CD8-positive, alpha-beta memory T cell (primary cell): ENCODE data around the gene CPTP. TPM values are rescaled to one million over a fixed set of nuclear protein-coding genes. Genes with fewer than 3 reads are reported as not detected.

Experiments
- CTCF ChIA-PET: fragments of 350-600 bp; sonication (Branson Sonifier 250); formaldehyde crosslinking; loops from one replicate; lab custom pipeline; 2021; ENCODE audit warnings: antibody characterized with exemption; lab: Charles Lee
- POLR2A ChIA-PET: fragments of 350-600 bp; sonication (Branson Sonifier 250); formaldehyde crosslinking; loops from one replicate; lab custom pipeline; 2021; ENCODE audit warnings: antibody characterized with exemption; lab: Charles Lee
- DNase-seq, 5 donors: peaks; one replicate each; pipeline versions ENCODE4 v3.0.0 to v3.0.0-alpha.2; 2020 to 2022; ENCODE audit warnings: mixed read lengths in 1 of 5
- H3K27ac ChIP-seq: one replicate; pipeline ENCODE4 v1.7.0; 2013; ENCODE audit warnings: low read depth, mild to moderate bottlenecking, low read length, moderate library complexity
- H3K27me3 ChIP-seq: 2 replicates; pipeline ENCODE4 v1.7.0; 2013; ENCODE audit warnings: low read length, mild to moderate bottlenecking; ENCODE audit not compliant: insufficient read depth, poor library complexity, severe bottlenecking
- H3K36me3 ChIP-seq: 2 replicates; pipeline ENCODE4 v1.7.0; 2013; ENCODE audit warnings: mild to moderate bottlenecking, low read length, moderate library complexity; ENCODE audit not compliant: insufficient read depth
- H3K4me1 ChIP-seq: 2 replicates; pipeline ENCODE4 v1.7.0; 2013; ENCODE audit warnings: mild to moderate bottlenecking, low read length, moderate library complexity; ENCODE audit not compliant: insufficient read depth
- H3K4me3 ChIP-seq: 2 replicates; pipeline ENCODE4 v1.7.0; 2013; ENCODE audit warnings: mild to moderate bottlenecking, low read length
- H3K9me3 ChIP-seq: 2 replicates; pipeline ENCODE4 v1.7.0; 2013; ENCODE audit warnings: mild to moderate bottlenecking, low read length
- H3K27ac Mint-ChIP-seq, 8 donors: one replicate each; pipeline ENCODE4 v1.8.0; 2020 to 2021; ENCODE audit warnings: mixed read lengths in 8 of 8, mild to moderate bottlenecking in 6 of 8, inconsistent platforms in 3 of 8, moderate library complexity in 3 of 8
- H3K27me3 Mint-ChIP-seq, 2 donors: one replicate each; pipeline ENCODE4 v1.8.0; 2020 to 2021; ENCODE audit warnings: mixed read lengths in 2 of 2, mild to moderate bottlenecking in 1 of 2, moderate library complexity in 1 of 2
- H3K36me3 Mint-ChIP-seq, 3 donors: one replicate each; pipeline ENCODE4 v1.8.0; 2020 to 2021; ENCODE audit warnings: mixed read lengths in 3 of 3, inconsistent platforms in 1 of 3, mild to moderate bottlenecking in 1 of 3
- H3K4me1 Mint-ChIP-seq, 3 donors: one replicate each; pipeline ENCODE4 v1.8.0; 2020 to 2021; ENCODE audit warnings: mixed read lengths in 3 of 3, inconsistent platforms in 1 of 3, mild to moderate bottlenecking in 1 of 3
- H3K4me3 Mint-ChIP-seq, 7 donors: one replicate each; pipeline ENCODE4 v1.8.0; 2020 to 2021; ENCODE audit warnings: mixed read lengths in 7 of 7, mild to moderate bottlenecking in 6 of 7, moderate library complexity in 4 of 7, inconsistent platforms in 2 of 7
- H3K9me3 Mint-ChIP-seq, 5 donors: one replicate each; pipeline ENCODE4 v1.8.0; 2020 to 2022; ENCODE audit warnings: mixed read lengths in 5 of 5, mild to moderate bottlenecking in 3 of 5, moderate library complexity in 2 of 5, inconsistent platforms in 1 of 5
- polyA plus RNA-seq: library from polyadenylated mRNA; unstranded; fragments of 300-500 nt; fragmentation: Illumina TruSeq; gene quantifications from one replicate; pipeline ENCODE4 v1.2.3, GENCODE V29; 2021
- total RNA-seq, 2 experiments: library from RNA; stranded (reverse); gene quantifications; one replicate each; pipeline ENCODE4 v1.2.3, GENCODE V29; 2021

Gene CPTP
- total and polyA plus RNA-seq, 3 experiments from 2014 or later = 17.6 to 23.6 (median 18.3) TPM

- H3K27me3 ChIP-seq = no peaks in the 10 kb centered on the region
- Mint-ChIP-seq H3K36me3 (peaks cover 0 to 4% (median under 1%) of the 10 kb centered on the region in 3 donors), H3K27me3 (no peaks in the 10 kb centered on the region), H3K4me3 (no peak overlapping the region), H3K9me3 (no peaks in the 10 kb centered on the region), H3K27ac (no peak overlapping the region), H3K4me1 (peaks cover 0 to 6% (median 0%) of the 10 kb centered on the region in 3 donors)
- DNase-seq = no peak
- no peaks in the 10 kb centered on the region for H3K9me3 ChIP-seq
- CTCF ChIA-PET = interaction anchor here (0.6 kb wide), 1 partner anchor 207 kb away, joined by 4 read pairs; no protein-coding TSS in a partner anchor
- POLR2A ChIA-PET = no interaction called here
- no peak overlapping the region for H3K4me3 ChIP-seq
- no peaks in the 10 kb centered on the region for H3K4me1 ChIP-seq
- no peak overlapping the region for H3K27ac ChIP-seq
- H3K36me3 ChIP-seq = no peaks in the 10 kb centered on the region
Measured at GRCh38 chr1:1333551-1334241, 9.1 kb downstream of the CPTP start.

GRCh38 chr1:1334835-1335234 lies 10.2 kb downstream of the CPTP start:
- no peak overlapping the region for H3K27ac ChIP-seq
- POLR2A ChIA-PET = no interaction called here
- no peaks in the 10 kb centered on the region for H3K27me3 ChIP-seq
- H3K36me3 ChIP-seq = no peaks in the 10 kb centered on the region
- DNase-seq = no peak
- no peaks in the 10 kb centered on the region for H3K27me3 Mint-ChIP-seq
- H3K4me1 ChIP-seq = no peaks in the 10 kb centered on the region
- no peak overlapping the region for H3K27ac Mint-ChIP-seq
- no peaks in the 10 kb centered on the region for H3K9me3 Mint-ChIP-seq
- H3K9me3 ChIP-seq = no peaks in the 10 kb centered on the region
- H3K36me3 Mint-ChIP-seq = peaks cover 0 to 11% (median 1%) of the 10 kb centered on the region in 3 donors
- no peak overlapping the region for H3K4me3 Mint-ChIP-seq
- H3K4me3 ChIP-seq = no peak overlapping the region
- CTCF ChIA-PET = no interaction called here
- H3K4me1 Mint-ChIP-seq = peaks cover 0 to 2% (median 0%) of the 10 kb centered on the region in 3 donors

GRCh38 chr1:1335283-1335682 lies 10.7 kb downstream of the CPTP start:
- ChIA-PET CTCF (no interaction called here), POLR2A (no interaction called here)
- DNase-seq = no peak
- Mint-ChIP-seq H3K9me3 (no peaks in the 10 kb centered on the region), H3K27ac (no peak overlapping the region), H3K4me1 (no peaks in the 10 kb centered on the region), H3K36me3 (peaks cover 0 to 14% (median 1%) of the 10 kb centered on the region in 3 donors), H3K4me3 (no peak overlapping the region), H3K27me3 (no peaks in the 10 kb centered on the region)
- H3K9me3 ChIP-seq = no peaks in the 10 kb centered on the region
- H3K27me3 ChIP-seq = no peaks in the 10 kb centered on the region
- no peaks in the 10 kb centered on the region for H3K4me1 ChIP-seq
- H3K27ac ChIP-seq = no peak overlapping the region
- H3K36me3 ChIP-seq = no peaks in the 10 kb centered on the region
- no peak overlapping the region for H3K4me3 ChIP-seq

- no peak for DNase-seq
- H3K36me3 Mint-ChIP-seq = peaks cover 0 to 19% (median 5%) of the 10 kb centered on the region in 3 donors
- no peaks in the 10 kb centered on the region for H3K27me3 Mint-ChIP-seq
- no peak overlapping the region for H3K27ac Mint-ChIP-seq
- ChIA-PET CTCF (no interaction called here), POLR2A (no interaction called here)
- Histone ChIP-seq H3K4me1 (no peaks in the 10 kb centered on the region), H3K36me3 (no peaks in the 10 kb centered on the region), H3K9me3 (no peaks in the 10 kb centered on the region), H3K27ac (no peak overlapping the region), H3K4me3 (no peak overlapping the region), H3K27me3 (no peaks in the 10 kb centered on the region)
- no peaks in the 10 kb centered on the region for H3K9me3 Mint-ChIP-seq
- H3K4me1 Mint-ChIP-seq = peaks cover 0 to under 1% (median 0%) of the 10 kb centered on the region in 3 donors
- H3K4me3 Mint-ChIP-seq = no peak overlapping the region
Measured at GRCh38 chr1:1335792-1336248, 11.2 kb downstream of the CPTP start.

- POLR2A ChIA-PET = no interaction called here
- no peaks in the 10 kb centered on the region for H3K27me3 ChIP-seq
Measured at GRCh38 chr1:1336446-1336845, 11.8 kb downstream of the CPTP start.

GRCh38 chr1:1336931-1337792 lies 12.6 kb downstream of the CPTP start:
- no peaks in the 10 kb centered on the region for H3K27me3 ChIP-seq
- H3K4me3 ChIP-seq = no peak overlapping the region
- DNase-seq = no peak
- no peaks in the 10 kb centered on the region for H3K9me3 ChIP-seq
- H3K27me3 Mint-ChIP-seq = no peaks in the 10 kb centered on the region
- no peak overlapping the region for H3K27ac Mint-ChIP-seq
- H3K4me3 Mint-ChIP-seq = no peak overlapping the region
- peaks cover 0 to 25% (median 11%) of the 10 kb centered on the region in 3 donors for H3K36me3 Mint-ChIP-seq
- no peak overlapping the region for H3K27ac ChIP-seq
- H3K9me3 Mint-ChIP-seq = no peaks in the 10 kb centered on the region
- POLR2A ChIA-PET = no interaction called here
- peaks cover 0 to 6% (median 0%) of the 10 kb centered on the region in 3 donors for H3K4me1 Mint-ChIP-seq
- no peaks in the 10 kb centered on the region for H3K4me1 ChIP-seq
- CTCF ChIA-PET = no interaction called here
- no peaks in the 10 kb centered on the region for H3K36me3 ChIP-seq

More at GRCh38 chr1:1336446-1336845, 11.8 kb downstream of the CPTP start:
- H3K4me3 Mint-ChIP-seq = no peak overlapping the region
- CTCF ChIA-PET = no interaction called here
- Histone ChIP-seq H3K4me3 (no peak overlapping the region), H3K27ac (no peak overlapping the region), H3K36me3 (no peaks in the 10 kb centered on the region), H3K9me3 (no peaks in the 10 kb centered on the region), H3K4me1 (no peaks in the 10 kb centered on the region)
- peaks cover 0 to 25% (median 11%) of the 10 kb centered on the region in 3 donors for H3K36me3 Mint-ChIP-seq
- H3K9me3 Mint-ChIP-seq = no peaks in the 10 kb centered on the region
- no peaks in the 10 kb centered on the region for H3K27me3 Mint-ChIP-seq
- H3K27ac Mint-ChIP-seq = no peak overlapping the region
- H3K4me1 Mint-ChIP-seq = peaks cover 0 to 6% (median 0%) of the 10 kb centered on the region in 3 donors
- no peak for DNase-seq

GRCh38 chr1:1337793-1338147 lies 13.2 kb downstream of the CPTP start:
- POLR2A ChIA-PET = no interaction called here
- Histone ChIP-seq H3K4me1 (no peaks in the 10 kb centered on the region), H3K9me3 (no peaks in the 10 kb centered on the region), H3K27me3 (no peaks in the 10 kb centered on the region), H3K27ac (no peak overlapping the region), H3K36me3 (no peaks in the 10 kb centered on the region), H3K4me3 (no peak overlapping the region)
- no peak for DNase-seq
- peaks cover 0 to 6% (median 0%) of the 10 kb centered on the region in 3 donors for H3K4me1 Mint-ChIP-seq
- no peaks in the 10 kb centered on the region for H3K27me3 Mint-ChIP-seq
- H3K4me3 Mint-ChIP-seq = no peak overlapping the region
- CTCF ChIA-PET = no interaction called here
- H3K27ac Mint-ChIP-seq = no peak overlapping the region
- no peaks in the 10 kb centered on the region for H3K9me3 Mint-ChIP-seq
- H3K36me3 Mint-ChIP-seq = peaks cover 0 to 25% (median 11%) of the 10 kb centered on the region in 3 donors

- Histone ChIP-seq H3K27me3 (no peaks in the 10 kb centered on the region), H3K4me3 (no peak overlapping the region), H3K36me3 (no peaks in the 10 kb centered on the region), H3K4me1 (no peaks in the 10 kb centered on the region), H3K27ac (no peak overlapping the region), H3K9me3 (no peaks in the 10 kb centered on the region)
- Mint-ChIP-seq H3K27ac (no peak overlapping the region), H3K9me3 (no peaks in the 10 kb centered on the region), H3K4me1 (peaks cover 0 to 6% (median 0%) of the 10 kb centered on the region in 3 donors), H3K27me3 (no peaks in the 10 kb centered on the region), H3K36me3 (peaks cover 0 to 25% (median 11%) of the 10 kb centered on the region in 3 donors), H3K4me3 (no peak overlapping the region)
- CTCF ChIA-PET = no interaction called here
- POLR2A ChIA-PET = no interaction called here
- no peak for DNase-seq
Measured at GRCh38 chr1:1338278-1338677, 13.7 kb downstream of the CPTP start.
